Transverse colon (tissue), 1 donor: Measurements from ENCODE around the gene MIEF1.

Experiments
- EP300 ChIP-seq: sonication (generic); formaldehyde crosslinking; IDR thresholded peaks from one replicate; pipeline ENCODE4 v1.6.1; 2017; ENCODE audit warnings: antibody characterized with exemption, low read depth
- POLR2A ChIP-seq: fragments of 450-650 bp; IDR thresholded peaks from one replicate; pipeline ENCODE4 v1.6.1; 2016; ENCODE audit warnings: antibody characterized with exemption, mild to moderate bottlenecking, moderate library complexity

- no peak for TF ChIP-seq EP300
- TF ChIP-seq POLR2A: no peak
Observed at GRCh38 chr22:39477542-39477941, 24.5 kb upstream of the MIEF1 start.
